Neural cell (in vitro differentiated cells): ENCODE data around the gene ADGRL4. TPM values are rescaled to one million over a fixed set of nuclear protein-coding genes. Genes with fewer than 3 reads are reported as not detected.

ENCODE experiments used
- H2AFZ ChIP-seq: fragments of 200-600, 300-800 bp; sonication (generic), shearing (Covaris generic); 2 replicates; pipeline ENCODE4 v1.6.0; 2014; ENCODE audit warnings: low read depth, mild to moderate bottlenecking, antibody characterized with exemption, low read length, moderate library complexity
- H3F3A ChIP-seq: fragments of 200-600 bp; shearing (Covaris generic); 2 replicates; pipeline ENCODE4 v1.6.1; 2016; ENCODE audit warnings: mild to moderate bottlenecking, moderate library complexity, mixed read lengths, antibody characterized with exemption, low read length; ENCODE audit not compliant: insufficient read depth, poor library complexity, severe bottlenecking
- H3K27ac ChIP-seq: fragments of 200-600, 300-800 bp; sonication (generic), shearing (Covaris generic); 2 replicates; pipeline ENCODE4 v1.5.1; 2014; ENCODE audit warnings: mild to moderate bottlenecking, low read length, moderate library complexity
- H3K27me3 ChIP-seq: fragments of 300-800, 200-600 bp; sonication (generic), shearing (Covaris generic); 2 replicates; pipeline ENCODE4 v1.6.0; 2014; ENCODE audit warnings: mild to moderate bottlenecking, low read depth, low read length, moderate library complexity; ENCODE audit not compliant: insufficient read depth
- H3K36me3 ChIP-seq: fragments of 300-800, 200-600 bp; sonication (generic), shearing (Covaris generic); 2 replicates; pipeline ENCODE4 v1.5.1; 2014; ENCODE audit warnings: mild to moderate bottlenecking, antibody characterized with exemption, low read length, moderate library complexity; ENCODE audit not compliant: insufficient read depth
- H3K4me2 ChIP-seq: fragments of 300-800, 200-600 bp; sonication (generic), shearing (Covaris generic); 2 replicates; pipeline ENCODE4 v1.6.0; 2014; ENCODE audit warnings: mild to moderate bottlenecking, low read length
- H3K4me3 ChIP-seq: fragments of 300-800, 200-600 bp; sonication (generic), shearing (Covaris generic); 2 replicates; pipeline ENCODE4 v1.5.1; 2014; ENCODE audit warnings: mild to moderate bottlenecking, low read length, moderate library complexity
- H3K79me2 ChIP-seq: fragments of 200-600 bp; shearing (Covaris generic); replicated peaks from 2 replicates; pipeline ENCODE4 v1.6.0; 2014; ENCODE audit warnings: mild to moderate bottlenecking, low read length, moderate library complexity; ENCODE audit not compliant: insufficient read depth
- H3K9ac ChIP-seq: fragments of 300-800, 200-600 bp; sonication (generic), shearing (Covaris generic); 2 replicates; pipeline ENCODE4 v1.6.1; 2016; ENCODE audit warnings: mild to moderate bottlenecking, low read length, mixed read lengths
- H3K9me2 ChIP-seq: fragments of 200-600 bp; shearing (Covaris generic); 2 replicates; pipeline ENCODE4 v1.6.1; 2016; ENCODE audit warnings: mild to moderate bottlenecking, low read length, mixed read lengths; ENCODE audit not compliant: insufficient read depth
- H3K9me3 ChIP-seq: fragments of 200-600, 300-800 bp; sonication (generic), shearing (Covaris generic); 2 replicates; pipeline ENCODE4 v1.6.1; 2016; ENCODE audit warnings: mild to moderate bottlenecking, mixed run types, low read length, moderate library complexity, mixed read lengths
- H4K20me1 ChIP-seq: fragments of 200-600 bp; shearing (Covaris generic); 2 replicates; pipeline ENCODE4 v1.6.1; 2016; ENCODE audit warnings: mild to moderate bottlenecking, mixed run types; ENCODE audit not compliant: insufficient read depth
- EP300 ChIP-seq: fragments of 450-650 bp; conservative IDR thresholded peaks from 2 replicates; pipeline ENCODE4 v1.6.1; 2014; ENCODE audit warnings: antibody characterized with exemption, mild to moderate bottlenecking, moderate library complexity; ENCODE audit not compliant: poor library complexity, severe bottlenecking
- EZH2 ChIP-seq: fragments of 200-600, 300-800 bp; shearing (Covaris generic), sonication (generic); IDR thresholded peaks from 2 replicates; pipeline ENCODE4 v1.6.1; 2014; ENCODE audit warnings: antibody characterized with exemption, low read length, borderline replicate concordance, mild to moderate bottlenecking; ENCODE audit not compliant: insufficient read depth, poor library complexity, severe bottlenecking
- MXI1 ChIP-seq: fragments of 450-650 bp; conservative IDR thresholded peaks from 2 replicates; pipeline ENCODE4 v1.6.1; 2014; ENCODE audit warnings: antibody characterized with exemption, mild to moderate bottlenecking; ENCODE audit not compliant: poor library complexity, severe bottlenecking
- POLR2AphosphoS5 ChIP-seq: IDR thresholded peaks from 2 replicates; pipeline ENCODE4 v1.6.1; 2012
- RAD21 ChIP-seq: fragments of 450-650 bp; conservative IDR thresholded peaks from 2 replicates; pipeline ENCODE4 v1.6.1; 2014; ENCODE audit warnings: antibody characterized with exemption, mild to moderate bottlenecking, moderate library complexity
- SMC3 ChIP-seq: fragments of 450-650 bp; conservative IDR thresholded peaks from 2 replicates; pipeline ENCODE4 v1.6.1; 2014; ENCODE audit warnings: antibody characterized with exemption, mild to moderate bottlenecking, moderate library complexity; ENCODE audit not compliant: poor library complexity
- TAF1 ChIP-seq: IDR thresholded peaks from 2 replicates; pipeline ENCODE4 v1.6.1; 2012; ENCODE audit warnings: low read depth
- polyA minus RNA-seq: library from RNA; depleted of rRNA, polyadenylated mRNA; stranded (reverse); fragments of >200 nt; gene quantifications from 2 replicates; pipeline ENCODE4 v1.2.3, GENCODE V29; 2014
- polyA plus RNA-seq: library from polyadenylated mRNA; depleted of rRNA; stranded (reverse); fragments of >200 nt; gene quantifications from 2 replicates; pipeline ENCODE4 v1.2.3, GENCODE V29; 2014
- TF ChIP-seq, protein P1 (sequence below): fragments of 450-650 bp; IDR thresholded peaks from 2 replicates; pipeline ENCODE4 v1.5.1; 2014; ENCODE audit warnings: antibody characterized with exemption, mild to moderate bottlenecking, moderate library complexity; ENCODE audit not compliant: poor library complexity, severe bottlenecking
- TF ChIP-seq, protein P2 (sequence below): IDR thresholded peaks from 2 replicates; pipeline ENCODE4 v1.6.1; 2012; ENCODE audit warnings: borderline replicate concordance

Gene ADGRL4
- polyA plus RNA-seq: 0.12 and 0.76 TPM in 2 replicates
- polyA minus RNA-seq: not detected in 2 replicates

DNA sequence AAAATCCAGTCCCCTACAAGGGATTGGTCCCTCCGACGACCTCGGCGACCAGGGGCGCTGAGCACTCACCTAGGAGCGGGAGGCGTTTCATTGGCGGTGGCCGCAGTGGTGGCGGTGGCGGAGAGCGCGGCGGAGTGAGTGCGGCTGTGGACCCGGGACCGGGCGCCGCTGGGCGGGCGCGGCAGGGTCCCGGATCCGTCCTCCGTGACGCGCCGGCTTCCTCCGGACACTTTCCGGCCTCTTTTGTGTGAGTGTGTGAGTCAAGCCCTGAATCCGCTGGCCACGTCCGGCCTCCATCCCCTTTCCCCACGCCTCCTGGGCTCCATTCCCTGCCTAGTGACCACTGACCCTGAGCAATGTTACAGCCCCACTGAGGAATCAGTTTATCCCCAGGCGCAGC, at the start of gene ADGRL4:
ADGRL4 (minus strand) TSS at position 167 of the 400 bp plus-strand sequence; CDS start at position 91, 76 bp downstream.
- TF ChIP-seq POLR2AphosphoS5: no peak
- no peak for TF ChIP-seq EZH2
- no peak for TF ChIP-seq RAD21
- TF ChIP-seq SMC3: no peak
- no peak for TF ChIP-seq MXI1
- TF ChIP-seq, protein P1, sequence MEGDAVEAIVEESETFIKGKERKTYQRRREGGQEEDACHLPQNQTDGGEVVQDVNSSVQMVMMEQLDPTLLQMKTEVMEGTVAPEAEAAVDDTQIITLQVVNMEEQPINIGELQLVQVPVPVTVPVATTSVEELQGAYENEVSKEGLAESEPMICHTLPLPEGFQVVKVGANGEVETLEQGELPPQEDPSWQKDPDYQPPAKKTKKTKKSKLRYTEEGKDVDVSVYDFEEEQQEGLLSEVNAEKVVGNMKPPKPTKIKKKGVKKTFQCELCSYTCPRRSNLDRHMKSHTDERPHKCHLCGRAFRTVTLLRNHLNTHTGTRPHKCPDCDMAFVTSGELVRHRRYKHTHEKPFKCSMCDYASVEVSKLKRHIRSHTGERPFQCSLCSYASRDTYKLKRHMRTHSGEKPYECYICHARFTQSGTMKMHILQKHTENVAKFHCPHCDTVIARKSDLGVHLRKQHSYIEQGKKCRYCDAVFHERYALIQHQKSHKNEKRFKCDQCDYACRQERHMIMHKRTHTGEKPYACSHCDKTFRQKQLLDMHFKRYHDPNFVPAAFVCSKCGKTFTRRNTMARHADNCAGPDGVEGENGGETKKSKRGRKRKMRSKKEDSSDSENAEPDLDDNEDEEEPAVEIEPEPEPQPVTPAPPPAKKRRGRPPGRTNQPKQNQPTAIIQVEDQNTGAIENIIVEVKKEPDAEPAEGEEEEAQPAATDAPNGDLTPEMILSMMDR: no peak
- TF ChIP-seq, protein P2, sequence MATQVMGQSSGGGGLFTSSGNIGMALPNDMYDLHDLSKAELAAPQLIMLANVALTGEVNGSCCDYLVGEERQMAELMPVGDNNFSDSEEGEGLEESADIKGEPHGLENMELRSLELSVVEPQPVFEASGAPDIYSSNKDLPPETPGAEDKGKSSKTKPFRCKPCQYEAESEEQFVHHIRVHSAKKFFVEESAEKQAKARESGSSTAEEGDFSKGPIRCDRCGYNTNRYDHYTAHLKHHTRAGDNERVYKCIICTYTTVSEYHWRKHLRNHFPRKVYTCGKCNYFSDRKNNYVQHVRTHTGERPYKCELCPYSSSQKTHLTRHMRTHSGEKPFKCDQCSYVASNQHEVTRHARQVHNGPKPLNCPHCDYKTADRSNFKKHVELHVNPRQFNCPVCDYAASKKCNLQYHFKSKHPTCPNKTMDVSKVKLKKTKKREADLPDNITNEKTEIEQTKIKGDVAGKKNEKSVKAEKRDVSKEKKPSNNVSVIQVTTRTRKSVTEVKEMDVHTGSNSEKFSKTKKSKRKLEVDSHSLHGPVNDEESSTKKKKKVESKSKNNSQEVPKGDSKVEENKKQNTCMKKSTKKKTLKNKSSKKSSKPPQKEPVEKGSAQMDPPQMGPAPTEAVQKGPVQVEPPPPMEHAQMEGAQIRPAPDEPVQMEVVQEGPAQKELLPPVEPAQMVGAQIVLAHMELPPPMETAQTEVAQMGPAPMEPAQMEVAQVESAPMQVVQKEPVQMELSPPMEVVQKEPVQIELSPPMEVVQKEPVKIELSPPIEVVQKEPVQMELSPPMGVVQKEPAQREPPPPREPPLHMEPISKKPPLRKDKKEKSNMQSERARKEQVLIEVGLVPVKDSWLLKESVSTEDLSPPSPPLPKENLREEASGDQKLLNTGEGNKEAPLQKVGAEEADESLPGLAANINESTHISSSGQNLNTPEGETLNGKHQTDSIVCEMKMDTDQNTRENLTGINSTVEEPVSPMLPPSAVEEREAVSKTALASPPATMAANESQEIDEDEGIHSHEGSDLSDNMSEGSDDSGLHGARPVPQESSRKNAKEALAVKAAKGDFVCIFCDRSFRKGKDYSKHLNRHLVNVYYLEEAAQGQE: no peak
- TF ChIP-seq TAF1: no peak
- no peak for TF ChIP-seq EP300
- H3K4me2 ChIP-seq: no peak within 1 kb of the TSS
- no peaks in the 10 kb centered on the region for H3F3A ChIP-seq
- no peaks in the 10 kb centered on the region for H3K79me2 ChIP-seq
- H4K20me1 ChIP-seq: no peaks in the 10 kb centered on the region
- H3K36me3 ChIP-seq: no peaks in the 10 kb centered on the region
- no peak within 1 kb of the TSS for H3K9ac ChIP-seq
- no peak within 1 kb of the TSS for H2AFZ ChIP-seq
- no peak within 1 kb of the TSS for H3K4me3 ChIP-seq
- no peaks in the 10 kb centered on the region for H3K9me3 ChIP-seq
- H3K9me2 ChIP-seq: no peaks in the 10 kb centered on the region
- no peak within 1 kb of the TSS for H3K27ac ChIP-seq
- H3K27me3 ChIP-seq: peaks cover 6% of the 10 kb centered on the region

GRCh38 chr1:79055856-79056255, 49.3 kb upstream of the ADGRL4 start:
- H3K9ac ChIP-seq: no peak overlapping the region
- H3K4me3 ChIP-seq: no peak overlapping the region
- TF ChIP-seq SMC3 (no peak), TAF1 (no peak)
- TF ChIP-seq, protein P1: no peak
- TF ChIP-seq, protein P2: no peak
- no peak overlapping the region for H3K4me2 ChIP-seq
- no peaks in the 10 kb centered on the region for H3F3A ChIP-seq
- no peaks in the 10 kb centered on the region for H4K20me1 ChIP-seq
- H3K79me2 ChIP-seq: no peaks in the 10 kb centered on the region
- no peak overlapping the region for H3K27ac ChIP-seq
- H3K9me2 ChIP-seq: no peaks in the 10 kb centered on the region
- H3K36me3 ChIP-seq: no peaks in the 10 kb centered on the region
- no peaks in the 10 kb centered on the region for H3K9me3 ChIP-seq
- no peaks in the 10 kb centered on the region for H3K27me3 ChIP-seq
- H2AFZ ChIP-seq: no peak overlapping the region
